ENCODE data around the gene AKAP12. TPM values are rescaled to one million over a fixed set of nuclear protein-coding genes. Genes with fewer than 3 reads are reported as not detected.

The AKAP12 gene
- under 1 TPM; 0.18 to 0.20 TPM for total RNA-seq
- total RNA-seq = 0.23 to 1.7 reads per million in 2 donors

GRCh38 chr6:151239603-151240035 is at the start of gene AKAP12:
Gene AKAP12, plus strand, starts transcription at chr6:151239967. Its CDS starts 596 bp downstream, at chr6:151240563.
- Mint-ChIP-seq H3K4me3 (peak within 1 kb of the TSS; percentile 83), H3K36me3 (ENCODE audit: low read depth) (peaks cover 2% of the 10 kb centered on the region), H3K27me3 (peaks cover 68% of the 10 kb centered on the region), H3K27ac (no peak within 1 kb of the TSS), H3K4me1 (peaks cover 4% of the 10 kb centered on the region)
- ATAC-seq (no peak), DNase-seq (no peak)
- peaks cover 4% of the 10 kb centered on the region for H3K9me3 ChIP-seq (ENCODE audit: control insufficient read depth, low read length, poor library complexity, severe bottlenecking)

GRCh38 chr6:151191527-151191926 is 48.2 kb upstream of the AKAP12 start:
- no peaks in the 10 kb centered on the region for H3K4me1 Mint-ChIP-seq
- no peaks in the 10 kb centered on the region for H3K36me3 Mint-ChIP-seq (ENCODE audit: low read depth)
- H3K4me3 Mint-ChIP-seq = no peak overlapping the region
- DNase-seq (no peak), ATAC-seq (no peak)
- H3K27me3 Mint-ChIP-seq = no peaks in the 10 kb centered on the region
- no peaks in the 10 kb centered on the region for H3K9me3 ChIP-seq (ENCODE audit: control insufficient read depth, low read length, poor library complexity, severe bottlenecking)
- H3K27ac Mint-ChIP-seq = no peak overlapping the region

GRCh38 chr6:151196555-151196954 is 43.2 kb upstream of the AKAP12 start:
- no peak for ATAC-seq
- H3K4me1 Mint-ChIP-seq = peaks cover 2% of the 10 kb centered on the region
- H3K27me3 Mint-ChIP-seq = peaks cover under 1% of the 10 kb centered on the region
- DNase-seq = no peak
- H3K36me3 Mint-ChIP-seq (ENCODE audit: low read depth) = no peaks in the 10 kb centered on the region
- no peak overlapping the region for H3K4me3 Mint-ChIP-seq
- H3K27ac Mint-ChIP-seq = no peak overlapping the region
- H3K9me3 ChIP-seq (ENCODE audit: control insufficient read depth, low read length, poor library complexity, severe bottlenecking) = no peaks in the 10 kb centered on the region

- no peak for DNase-seq
Measured at GRCh38 chr6:151197556-151197955, 42.2 kb upstream of the AKAP12 start.

GRCh38 chr6:151199991-151200390 is 39.8 kb upstream of the AKAP12 start:
- no peak for ATAC-seq
- H3K27me3 Mint-ChIP-seq = peaks cover 12% of the 10 kb centered on the region

More at GRCh38 chr6:151197556-151197955, 42.2 kb upstream of the AKAP12 start:
- Mint-ChIP-seq H3K4me1 (peaks cover 2% of the 10 kb centered on the region), H3K36me3 (ENCODE audit: low read depth) (peaks cover 2% of the 10 kb centered on the region), H3K27ac (no peak overlapping the region), H3K27me3 (peaks cover 11% of the 10 kb centered on the region), H3K4me3 (no peak overlapping the region)
- no peaks in the 10 kb centered on the region for H3K9me3 ChIP-seq (ENCODE audit: control insufficient read depth, low read length, poor library complexity, severe bottlenecking)
- ATAC-seq = no peak

GRCh38 chr6:151205721-151206600 is 33.8 kb upstream of the AKAP12 start:
- DNase-seq (no peak), ATAC-seq (no peak)
- no peaks in the 10 kb centered on the region for H3K9me3 ChIP-seq (ENCODE audit: control insufficient read depth, low read length, poor library complexity, severe bottlenecking)
- Mint-ChIP-seq H3K27ac (no peak overlapping the region), H3K36me3 (ENCODE audit: low read depth) (peaks cover 2% of the 10 kb centered on the region), H3K27me3 (peaks cover 33% of the 10 kb centered on the region), H3K4me1 (no peaks in the 10 kb centered on the region), H3K4me3 (no peak overlapping the region)

More at GRCh38 chr6:151199991-151200390, 39.8 kb upstream of the AKAP12 start:
- no peak overlapping the region for H3K4me3 Mint-ChIP-seq
- no peak for DNase-seq
- H3K4me1 Mint-ChIP-seq = peaks cover 2% of the 10 kb centered on the region
- H3K9me3 ChIP-seq (ENCODE audit: control insufficient read depth, low read length, poor library complexity, severe bottlenecking) = no peaks in the 10 kb centered on the region
- no peak overlapping the region for H3K27ac Mint-ChIP-seq
- peaks cover 2% of the 10 kb centered on the region for H3K36me3 Mint-ChIP-seq (ENCODE audit: low read depth)

GRCh38 chr6:151207674-151208073 is 32.1 kb upstream of the AKAP12 start:
- Mint-ChIP-seq H3K27ac (no peak overlapping the region), H3K4me1 (no peaks in the 10 kb centered on the region), H3K36me3 (ENCODE audit: low read depth) (no peaks in the 10 kb centered on the region)

GRCh38 chr6:151209071-151209831 is 30.5 kb upstream of the AKAP12 start:
- no peak for DNase-seq
- no peak for ATAC-seq
- H3K36me3 Mint-ChIP-seq (ENCODE audit: low read depth) = no peaks in the 10 kb centered on the region
- no peak overlapping the region for H3K27ac Mint-ChIP-seq
- H3K4me1 Mint-ChIP-seq = no peaks in the 10 kb centered on the region
- H3K27me3 Mint-ChIP-seq = peaks cover 21% of the 10 kb centered on the region
- H3K4me3 Mint-ChIP-seq = no peak overlapping the region
- H3K9me3 ChIP-seq (ENCODE audit: control insufficient read depth, low read length, poor library complexity, severe bottlenecking) = no peaks in the 10 kb centered on the region

More at GRCh38 chr6:151207674-151208073, 32.1 kb upstream of the AKAP12 start:
- H3K9me3 ChIP-seq (ENCODE audit: control insufficient read depth, low read length, poor library complexity, severe bottlenecking) = no peaks in the 10 kb centered on the region
- peaks cover 21% of the 10 kb centered on the region for H3K27me3 Mint-ChIP-seq
- H3K4me3 Mint-ChIP-seq = no peak overlapping the region
- ATAC-seq = no peak
- no peak for DNase-seq

- H3K9me3 ChIP-seq (ENCODE audit: control insufficient read depth, low read length, poor library complexity, severe bottlenecking) = no peaks in the 10 kb centered on the region
Measured at GRCh38 chr6:151211075-151211474, 28.7 kb upstream of the AKAP12 start.

GRCh38 chr6:151213352-151213751 is 26.4 kb upstream of the AKAP12 start:
- H3K9me3 ChIP-seq (ENCODE audit: control insufficient read depth, low read length, poor library complexity, severe bottlenecking) = no peaks in the 10 kb centered on the region
- Mint-ChIP-seq H3K27me3 (peaks cover 26% of the 10 kb centered on the region), H3K4me3 (no peak overlapping the region), H3K36me3 (ENCODE audit: low read depth) (no peaks in the 10 kb centered on the region), H3K4me1 (no peaks in the 10 kb centered on the region), H3K27ac (no peak overlapping the region)
- ATAC-seq (no peak), DNase-seq (no peak)

More at GRCh38 chr6:151211075-151211474, 28.7 kb upstream of the AKAP12 start:
- Mint-ChIP-seq H3K36me3 (ENCODE audit: low read depth) (no peaks in the 10 kb centered on the region), H3K4me1 (no peaks in the 10 kb centered on the region), H3K27me3 (peaks cover 27% of the 10 kb centered on the region), H3K4me3 (no peak overlapping the region), H3K27ac (no peak overlapping the region)
- ATAC-seq = no peak
- DNase-seq = no peak

GRCh38 chr6:151215999-151216398 is 23.8 kb upstream of the AKAP12 start:
- H3K4me3 Mint-ChIP-seq = no peak overlapping the region
- ATAC-seq = no peak
- H3K27me3 Mint-ChIP-seq = peaks cover 12% of the 10 kb centered on the region
- DNase-seq = no peak
- H3K36me3 Mint-ChIP-seq (ENCODE audit: low read depth) = no peaks in the 10 kb centered on the region
- H3K27ac Mint-ChIP-seq = no peak overlapping the region
- no peaks in the 10 kb centered on the region for H3K4me1 Mint-ChIP-seq
- H3K9me3 ChIP-seq (ENCODE audit: control insufficient read depth, low read length, poor library complexity, severe bottlenecking) = no peaks in the 10 kb centered on the region

GRCh38 chr6:151216804-151217203 is 23.0 kb upstream of the AKAP12 start:
- Mint-ChIP-seq H3K27me3 (peaks cover 12% of the 10 kb centered on the region), H3K4me3 (no peak overlapping the region), H3K4me1 (no peaks in the 10 kb centered on the region), H3K36me3 (ENCODE audit: low read depth) (no peaks in the 10 kb centered on the region), H3K27ac (no peak overlapping the region)
- DNase-seq (no peak), ATAC-seq (no peak)
- H3K9me3 ChIP-seq (ENCODE audit: control insufficient read depth, low read length, poor library complexity, severe bottlenecking) = no peaks in the 10 kb centered on the region

GRCh38 chr6:151219192-151219591 is 20.6 kb upstream of the AKAP12 start:
- no peaks in the 10 kb centered on the region for H3K9me3 ChIP-seq (ENCODE audit: control insufficient read depth, low read length, poor library complexity, severe bottlenecking)
- H3K27me3 Mint-ChIP-seq = peaks cover 12% of the 10 kb centered on the region
- H3K4me1 Mint-ChIP-seq = no peaks in the 10 kb centered on the region
- ATAC-seq (no peak), DNase-seq (no peak)
- H3K27ac Mint-ChIP-seq = no peak overlapping the region
- no peak overlapping the region for H3K4me3 Mint-ChIP-seq
- no peaks in the 10 kb centered on the region for H3K36me3 Mint-ChIP-seq (ENCODE audit: low read depth)

All from T-helper 17 cell (primary cell).